CD4-positive, alpha-beta T cell treated with Interleukin-10 for 1 hour (primary cell): Measurements from ENCODE around the gene TMEM154.

Experiments
- DNase-seq: peaks from one replicate; pipeline ENCODE4 v3.0.0-alpha.2; 2020

TMEM154 gene

DNA sequence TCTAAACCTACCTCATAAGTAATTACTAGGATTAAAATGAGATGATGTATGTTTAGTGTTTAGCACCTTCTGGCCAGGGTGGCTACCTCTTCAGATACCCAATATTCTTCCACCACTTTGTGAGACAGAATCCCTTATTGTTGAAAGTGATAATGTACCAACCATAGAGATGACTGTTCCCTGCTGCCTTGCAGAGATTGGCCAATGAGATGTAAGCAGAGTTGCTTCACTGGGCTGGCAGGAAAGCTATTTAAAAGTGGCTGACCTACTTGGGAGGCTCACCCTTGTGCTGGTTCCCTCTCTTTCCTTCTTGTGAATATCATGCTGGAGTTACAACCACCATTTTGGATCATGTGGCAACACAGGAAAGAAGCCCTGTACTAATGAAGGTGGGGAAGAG, 58.9 kb downstream of the TMEM154 start:
- DNase-seq, result no peak

- DNase-seq, result no peak
These were observed 59.6 kb downstream of the TMEM154 start for GRCh38 chr4:152620218-152620617.

GRCh38 chr4:152619556-152619955, 60.2 kb downstream of the TMEM154 start:
- DNase-seq, result no peak

DNA sequence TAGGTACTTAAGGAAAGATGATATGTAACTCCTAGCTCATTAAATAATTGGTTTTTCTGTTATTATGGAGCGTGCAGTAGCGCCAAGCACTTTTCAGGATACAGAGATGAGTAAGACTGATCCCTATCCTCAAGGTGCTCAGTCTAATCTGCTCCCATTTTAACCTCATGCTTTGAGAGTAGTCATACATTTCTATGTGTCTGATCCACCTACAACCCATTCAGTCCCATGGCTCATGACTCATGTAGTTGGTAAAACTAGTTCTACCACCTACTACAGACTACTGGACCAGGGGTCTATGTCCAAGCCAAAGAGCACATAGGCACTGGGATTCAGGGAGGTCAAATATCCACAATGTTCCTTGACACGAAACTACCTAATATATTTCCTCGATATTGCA, 60.8 kb downstream of the TMEM154 start:
- no peak for DNase-seq

DNA sequence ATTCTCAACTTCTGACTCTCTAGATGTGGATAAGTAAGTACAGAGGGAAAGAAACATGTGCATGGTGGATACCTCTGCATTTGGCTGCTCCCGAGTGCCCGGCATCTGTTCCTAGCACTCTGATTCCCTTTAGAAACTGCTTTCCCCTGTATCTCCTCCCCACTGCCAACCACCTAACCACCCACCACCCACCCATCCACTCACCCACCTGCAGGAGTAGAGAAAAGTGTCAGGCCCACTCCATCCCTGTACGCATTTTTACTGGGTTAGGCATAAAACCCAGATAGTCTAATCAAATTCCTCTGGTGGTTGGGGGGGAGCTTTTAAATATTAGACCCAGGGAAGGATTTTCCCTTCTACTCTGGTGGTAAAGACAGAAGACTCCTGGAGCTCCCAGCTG, 63.0 kb downstream of the TMEM154 start:
- DNase-seq, result no peak

DNA sequence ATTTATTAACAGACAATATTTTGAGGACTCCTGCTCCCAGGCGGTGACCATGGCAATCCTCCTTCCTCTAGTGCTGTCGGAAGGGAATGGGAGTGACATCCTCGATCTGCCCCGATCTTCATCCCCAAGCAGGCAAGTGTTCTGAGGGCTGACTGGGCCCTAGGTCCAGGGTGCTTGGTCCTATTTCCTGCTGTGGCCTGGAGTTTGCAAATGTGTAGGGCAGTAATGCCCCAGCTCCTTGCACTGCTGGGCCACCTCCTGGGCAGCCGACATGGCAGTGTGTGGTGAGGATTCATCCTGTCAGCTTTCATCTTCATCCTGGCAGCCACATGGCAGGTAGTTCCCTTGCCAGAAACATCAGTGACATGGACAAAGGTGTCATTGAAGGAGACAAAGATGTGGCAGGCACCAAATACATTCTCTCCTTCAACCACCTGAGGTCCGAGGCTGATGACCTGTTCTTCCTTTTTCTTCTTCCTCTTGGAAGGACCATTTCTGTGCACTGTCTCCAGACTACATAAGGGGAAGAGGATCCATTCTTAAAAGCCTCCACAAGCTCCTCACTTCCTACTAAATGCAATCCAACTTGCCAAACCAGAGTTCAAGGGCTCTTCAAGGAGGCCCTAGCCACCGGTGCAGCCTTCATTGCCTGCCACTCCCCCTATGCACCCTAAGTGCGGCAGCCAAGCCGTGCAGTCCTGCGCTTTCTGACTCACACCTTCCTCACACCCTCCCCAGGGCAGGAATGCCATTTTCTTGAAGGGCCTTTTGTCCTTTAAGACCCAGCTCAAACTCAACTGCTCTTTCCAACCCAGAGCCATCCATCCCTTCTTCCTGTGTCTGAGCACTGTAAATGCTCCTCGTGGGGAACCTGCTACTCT, 65.7 kb downstream of the TMEM154 start:
- no peak for DNase-seq

- DNase-seq, result no peak
These were observed 66.4 kb downstream of the TMEM154 start for GRCh38 chr4:152613351-152613750.

GRCh38 chr4:152610131-152610530, 69.7 kb downstream of the TMEM154 start:
- no peak for DNase-seq

DNA sequence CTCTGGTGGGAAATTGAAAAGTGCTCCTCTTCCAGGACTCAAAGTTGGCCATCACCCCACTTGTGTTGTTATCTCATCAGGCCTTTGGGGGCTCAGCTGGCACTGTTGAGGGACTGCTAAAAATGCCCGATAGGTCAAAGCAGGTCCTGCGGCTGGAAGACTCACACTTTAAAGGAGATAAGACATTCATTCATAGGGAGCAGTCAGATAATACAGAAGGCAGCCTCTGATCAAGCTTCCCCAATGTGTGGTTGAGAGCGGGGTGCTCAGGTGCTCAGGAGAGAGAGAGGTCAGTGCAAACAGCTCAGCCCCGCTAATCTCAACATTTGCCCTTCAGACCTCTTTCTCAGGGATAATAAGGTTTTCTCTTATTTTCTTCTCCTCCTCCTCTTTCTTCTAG, 70.3 kb downstream of the TMEM154 start:
- no peak for DNase-seq

GRCh38 chr4:152607178-152607577, 72.6 kb downstream of the TMEM154 start:
- DNase-seq, result no peak

DNA sequence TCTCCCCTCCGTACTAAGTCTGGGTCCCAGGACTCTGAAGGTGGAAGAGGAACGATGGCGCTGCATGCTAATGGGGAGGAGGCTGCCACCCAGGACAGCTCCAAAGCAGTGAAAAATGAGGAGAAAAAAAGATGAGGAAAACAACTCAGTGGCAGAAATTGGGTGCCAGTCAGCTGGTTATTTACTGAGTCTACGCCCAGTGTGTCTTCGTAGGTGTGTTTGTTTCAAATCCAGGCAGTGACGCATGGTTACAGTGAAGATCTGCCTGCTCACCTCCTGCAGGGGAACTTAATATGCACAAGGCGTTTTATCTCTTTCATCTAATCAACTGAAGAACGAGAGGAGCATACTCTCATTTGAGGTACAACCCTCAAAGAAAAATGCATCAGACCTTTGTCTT, 73.0 kb downstream of the TMEM154 start:
- DNase-seq, result peak; percentile 31

DNA sequence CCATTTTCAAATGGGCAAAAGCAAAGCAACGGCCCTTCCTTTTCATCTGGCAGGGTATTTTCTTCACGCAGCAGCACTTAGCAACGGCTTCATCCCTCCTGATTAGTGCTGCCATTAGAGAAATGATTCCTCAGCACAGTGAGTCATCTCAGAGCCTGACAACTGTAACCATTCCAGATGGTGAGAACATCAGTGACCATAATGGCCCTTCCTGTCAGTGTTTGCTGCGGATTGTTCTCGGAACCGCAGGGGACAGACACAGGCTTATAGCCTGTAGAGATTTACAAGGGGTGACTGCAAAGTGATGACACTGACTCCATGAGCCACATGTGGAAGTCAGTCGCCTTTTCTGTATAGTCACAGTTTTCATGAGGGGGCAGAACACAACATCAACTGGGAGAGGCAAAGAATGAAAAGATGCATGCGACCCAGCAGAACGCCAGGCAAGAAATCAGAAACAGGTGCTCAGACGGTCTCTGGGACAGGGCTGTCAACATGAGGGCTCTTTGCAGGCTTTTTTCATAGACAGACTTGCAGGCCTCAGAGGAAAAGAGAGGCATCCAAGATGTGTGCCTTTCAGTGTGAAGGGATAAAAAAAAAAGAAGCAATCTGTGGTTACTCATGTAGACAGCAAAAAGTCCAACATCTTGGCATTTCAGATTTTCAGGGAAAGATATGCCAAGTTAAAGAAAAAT, 74.0 kb downstream of the TMEM154 start:
- no peak for DNase-seq

- no peak for DNase-seq
These were observed 74.8 kb downstream of the TMEM154 start for GRCh38 chr4:152605031-152605430.

DNA sequence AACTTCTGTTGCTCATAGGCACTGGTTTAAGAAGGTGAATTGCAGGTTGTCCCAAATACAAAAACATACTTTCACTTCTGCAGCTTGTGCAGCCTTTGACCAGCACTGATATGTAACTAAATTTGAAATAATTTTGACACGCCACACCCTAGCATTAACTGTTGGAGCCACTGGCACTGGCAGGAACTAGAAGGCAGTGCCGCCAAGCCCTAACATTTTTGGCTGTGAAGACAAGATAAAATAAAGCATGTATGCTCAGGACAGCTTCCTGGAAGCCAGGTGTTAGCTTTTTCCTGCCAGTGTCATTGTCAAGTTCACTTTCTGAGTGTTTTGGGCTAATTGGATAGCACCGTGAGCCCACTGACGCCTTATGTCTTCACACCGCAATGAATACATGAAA, 78.6 kb downstream of the TMEM154 start:
- no peak for DNase-seq

DNA sequence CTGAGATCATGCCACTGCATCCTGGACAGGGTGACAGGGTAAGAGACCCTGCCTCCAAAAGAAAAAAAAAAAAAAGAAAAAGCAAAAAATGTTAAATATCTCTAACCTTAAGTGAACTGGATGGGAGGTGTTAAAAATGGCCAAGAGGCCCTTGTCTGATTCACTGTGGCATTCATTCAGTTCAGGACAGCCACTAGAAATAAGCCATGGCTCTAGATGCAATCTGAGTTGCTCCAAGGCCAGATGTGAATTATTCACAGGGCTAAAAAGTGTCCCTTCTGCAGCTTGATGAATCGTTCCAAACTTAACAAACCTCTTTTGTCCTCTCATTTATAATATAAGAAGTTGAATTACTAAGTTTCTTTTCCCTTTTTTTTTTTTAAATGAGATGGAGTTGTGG, 80.2 kb downstream of the TMEM154 start:
- DNase-seq, result no peak

DNA sequence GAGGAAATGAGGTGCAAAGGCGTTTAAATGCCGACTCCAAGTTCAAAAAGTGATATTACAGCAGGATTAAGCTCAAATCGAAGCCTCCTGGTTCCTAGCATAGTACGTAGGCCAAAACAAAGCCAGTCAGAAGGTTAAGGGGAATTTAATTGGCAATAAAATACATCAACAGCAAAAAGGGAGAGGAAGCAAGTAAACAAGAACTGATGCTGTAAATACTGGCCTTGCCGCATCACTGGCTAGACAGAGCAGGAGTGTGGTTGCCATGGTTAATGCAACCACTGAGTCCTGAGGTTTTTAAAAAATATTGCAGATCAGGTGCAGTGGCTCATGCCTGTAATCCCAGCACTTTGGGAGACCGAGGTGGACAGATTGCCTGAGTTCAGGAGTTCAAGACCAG, 80.7 kb downstream of the TMEM154 start:
- DNase-seq, result no peak

DNA sequence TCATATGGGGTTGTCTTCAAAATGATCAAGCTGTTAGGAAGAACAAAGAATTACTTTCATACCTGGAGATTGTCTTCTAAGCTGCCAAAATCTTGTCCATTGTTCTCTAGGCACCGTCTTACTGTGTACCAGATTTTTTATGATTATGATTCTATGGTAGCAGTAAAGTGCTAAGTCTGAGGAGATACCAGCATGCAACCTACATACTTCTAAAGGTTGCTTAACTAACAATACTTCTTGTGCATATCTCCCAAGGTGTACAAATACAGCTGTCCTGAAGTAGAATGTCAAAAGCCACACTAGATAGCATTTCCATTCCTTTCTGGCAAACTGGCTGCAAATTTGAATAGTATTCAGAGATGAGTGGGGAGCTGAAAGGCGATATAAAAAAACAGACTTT, 81.3 kb downstream of the TMEM154 start:
- DNase-seq, result no peak

- no peak for DNase-seq
These were observed 84.5 kb downstream of the TMEM154 start for GRCh38 chr4:152594978-152595925.

- DNase-seq, result no peak
These were observed 85.7 kb downstream of the TMEM154 start for GRCh38 chr4:152594057-152594456.

- DNase-seq, result no peak
These were observed 87.9 kb downstream of the TMEM154 start for GRCh38 chr4:152591876-152592275.

DNA sequence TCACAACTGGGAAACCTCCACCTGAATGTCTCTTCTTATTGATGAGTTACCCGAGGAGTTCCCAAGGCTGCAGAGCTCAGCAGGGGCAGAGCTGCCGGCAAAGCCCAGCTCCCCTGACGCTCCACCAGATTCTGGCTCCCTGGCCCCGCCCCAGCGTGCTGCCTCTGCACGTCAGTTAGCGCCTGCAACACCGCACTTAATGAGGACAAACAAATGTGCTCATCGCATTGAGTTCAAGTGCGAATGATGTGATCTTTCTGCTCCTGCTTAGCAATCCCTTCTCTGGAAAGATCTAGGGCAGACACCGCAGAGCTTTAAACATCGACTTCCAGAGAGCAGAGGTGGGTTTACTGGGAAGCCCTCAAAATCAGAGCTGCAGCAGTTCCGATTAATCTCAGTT, 88.4 kb downstream of the TMEM154 start:
- peak; percentile 9 for DNase-seq

DNA sequence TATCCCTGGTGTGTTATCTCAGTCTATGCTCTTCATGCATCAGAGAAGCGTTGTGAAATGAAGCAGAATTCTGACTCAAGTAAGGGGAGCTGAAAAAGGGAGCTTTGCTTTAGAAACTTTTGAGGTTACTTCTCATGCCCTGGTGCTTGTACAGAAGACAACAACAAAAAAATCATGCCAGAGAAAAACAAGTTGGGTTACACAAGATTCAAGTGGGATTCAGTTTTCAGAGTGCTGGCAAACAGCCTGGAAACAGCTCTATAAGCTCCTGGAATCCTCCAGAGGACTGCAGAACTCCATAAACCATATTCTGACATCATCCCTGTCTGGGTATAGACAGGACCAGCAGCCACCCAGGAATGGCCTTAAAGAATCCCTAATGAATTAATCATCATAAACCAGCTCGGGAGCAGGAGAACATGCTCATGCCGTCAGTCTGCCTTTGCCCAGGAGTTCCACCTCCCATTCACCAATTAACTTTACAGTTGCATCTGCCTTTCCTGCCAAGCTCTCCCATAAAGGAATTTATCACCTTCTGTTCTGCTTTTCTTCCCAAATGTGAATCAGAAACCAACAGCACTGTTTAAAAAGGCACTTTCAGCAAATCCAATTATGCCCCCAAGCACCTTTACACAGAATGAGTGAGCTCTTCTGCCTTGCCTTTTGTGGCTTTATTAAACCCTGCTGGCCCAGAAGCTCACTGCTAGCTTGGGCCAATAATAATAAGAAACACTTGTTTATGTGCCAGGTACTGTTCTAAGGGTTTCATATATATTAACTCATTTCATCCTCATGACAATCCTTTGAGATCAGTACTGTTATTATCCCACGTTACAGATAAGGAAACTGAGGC, 89.4 kb downstream of the TMEM154 start:
- DNase-seq, result no peak
